ENCODE measurements around the gene LILRB3.
A peak's percentile ranks its signal among the peaks of the same experiment; 100 is the strongest.
"Not testable (repeated sequence)": the region's sequence is repeated elsewhere in the genome, so short reads cannot be mapped to it uniquely, and the experiment has no call there.

Gene LILRB3

GRCh38 chr19:54233941-54234340 lies 11.1 kb upstream of the LILRB3 start:
- no peak for DNase-seq (ENCODE audit: low read depth in 2 of 2)
- no peak for TF ChIP-seq CTCF (IDR thresholded peaks at IDR 0.05; ENCODE audit: low read depth, low read length)
- H3K4me3 ChIP-seq (replicated peaks in 1 of 2; ENCODE audit: low read depth in 2 of 2, low read length in 2 of 2), result no peak overlapping the region

GRCh38 chr19:54231077-54231931 lies 8.5 kb upstream of the LILRB3 start:
- H3K4me3 ChIP-seq (replicated peaks in 1 of 2; ENCODE audit: low read depth in 2 of 2, low read length in 2 of 2), result no peak overlapping the region
- peak; percentile 98 for TF ChIP-seq CTCF (IDR thresholded peaks at IDR 0.05; ENCODE audit: low read depth, low read length)
- DNase-seq (ENCODE audit: low read depth in 2 of 2), result peak; percentile 85 to 89

GRCh38 chr19:54230031-54230430 lies 7.2 kb upstream of the LILRB3 start:
- DNase-seq (ENCODE audit: low read depth in 2 of 2), result no peak
- no peak overlapping the region for H3K4me3 ChIP-seq (replicated peaks in 1 of 2; ENCODE audit: low read depth in 2 of 2, low read length in 2 of 2)
- TF ChIP-seq CTCF (IDR thresholded peaks at IDR 0.05; ENCODE audit: low read depth, low read length), result no peak

GRCh38 chr19:54229146-54229545 lies 6.3 kb upstream of the LILRB3 start:
- no peak for TF ChIP-seq CTCF (IDR thresholded peaks at IDR 0.05; ENCODE audit: low read depth, low read length)
- no peak for DNase-seq (ENCODE audit: low read depth in 2 of 2)
- H3K4me3 ChIP-seq (replicated peaks in 1 of 2; ENCODE audit: low read depth in 2 of 2, low read length in 2 of 2), result no peak overlapping the region

GRCh38 chr19:54224619-54225018 lies 1.8 kb upstream of the LILRB3 start:
- not testable (repeated sequence) for DNase-seq (ENCODE audit: low read depth in 2 of 2); H3K4me3 ChIP-seq (replicated peaks in 1 of 2; ENCODE audit: low read depth in 2 of 2, low read length in 2 of 2)

GRCh38 chr19:54223937-54224281 lies 1.1 kb upstream of the LILRB3 start:
- not testable (repeated sequence) for DNase-seq (ENCODE audit: low read depth in 2 of 2); H3K4me3 ChIP-seq (replicated peaks in 1 of 2; ENCODE audit: low read depth in 2 of 2, low read length in 2 of 2)

GRCh38 chr19:54223277-54223936 lies 600 bp upstream of the LILRB3 start:
- not testable (repeated sequence) for DNase-seq (ENCODE audit: low read depth in 2 of 2); H3K4me3 ChIP-seq (replicated peaks in 1 of 2; ENCODE audit: low read depth in 2 of 2, low read length in 2 of 2)

GRCh38 chr19:54221947-54222346 lies 860 bp downstream of the LILRB3 start:
- H3K4me3 ChIP-seq (replicated peaks in 1 of 2; ENCODE audit: low read depth in 2 of 2, low read length in 2 of 2); DNase-seq (ENCODE audit: low read depth in 2 of 2): not testable (repeated sequence)

- not testable (repeated sequence) for DNase-seq (ENCODE audit: low read depth in 2 of 2); H3K4me3 ChIP-seq (replicated peaks in 1 of 2; ENCODE audit: low read depth in 2 of 2, low read length in 2 of 2)
These were observed 3.1 kb downstream of the LILRB3 start for GRCh38 chr19:54219702-54220101.

Measured in cardiac fibroblast (primary cell).